H1 (cell line): ENCODE data around the gene DYDC1. TPM values are rescaled to one million over a fixed set of nuclear protein-coding genes. Genes with fewer than 3 reads are reported as not detected.

Source experiments
- CTCF ChIA-PET: fragments of 300-600 bp; sonication (Branson Sonifier 250); formaldehyde crosslinking; loops from one replicate; lab custom pipeline; 2021; ENCODE audit not compliant: partially characterized antibody; lab: Charles Lee
- POLR2A ChIA-PET: fragments of 300-600 bp; sonication (Branson Sonifier 250); formaldehyde crosslinking; loops from one replicate; lab custom pipeline; 2021; ENCODE audit warnings: inconsistent platforms; ENCODE audit not compliant: partially characterized antibody; lab: Charles Lee
- DNase-seq, 2 experiments: peaks; one replicate each; pipeline versions ENCODE4 v3.0.0 to v3.0.0-alpha.2; 2010 to 2022; ENCODE audit warnings: low spot score in 2 of 2, low read depth in 1 of 2, mixed read lengths in 1 of 2
- FAIRE-seq: peaks from 2 replicates; lab custom pipeline; 2011; peaks lifted over from hg19 to GRCh38; lab: Jason Lieb, UNC
- H2AFZ ChIP-seq: 2 replicates; pipeline ENCODE4 v1.8.1; 2012; ENCODE audit warnings: low read length, inconsistent platforms
- H2AK5ac ChIP-seq: 2 replicates; pipeline ENCODE4 v1.6.1; 2013; ENCODE audit warnings: low read depth, low read length
- H2BK120ac ChIP-seq: replicated peaks from 2 replicates; pipeline ENCODE3; 2013; ENCODE audit warnings: low read depth, low read length, inconsistent platforms
- H2BK12ac ChIP-seq: 2 replicates; pipeline ENCODE4 v1.6.1; 2013; ENCODE audit warnings: low read depth, low read length
- H2BK15ac ChIP-seq: 2 replicates; pipeline ENCODE4 v1.6.1; 2013; ENCODE audit warnings: low read length
- H2BK20ac ChIP-seq: 2 replicates; pipeline ENCODE4 v1.6.1; 2013; ENCODE audit warnings: low read length
- H2BK5ac ChIP-seq: 2 replicates; pipeline ENCODE4 v1.6.1; 2013; ENCODE audit warnings: low read depth, low read length
- H3K14ac ChIP-seq: 2 replicates; pipeline ENCODE4 v1.6.1; 2013; ENCODE audit warnings: inconsistent platforms; ENCODE audit not compliant: insufficient read length
- H3K18ac ChIP-seq: 2 replicates; pipeline ENCODE4 v1.6.1; 2013; ENCODE audit warnings: low read length; ENCODE audit errors: extremely low read depth
- H3K23ac ChIP-seq: 2 replicates; pipeline ENCODE4 v1.6.1; 2013; ENCODE audit warnings: inconsistent platforms; ENCODE audit not compliant: insufficient read length
- H3K23me2 ChIP-seq: 2 replicates; pipeline ENCODE4 v1.6.1; 2013; ENCODE audit warnings: low read depth, low read length
- H3K27ac ChIP-seq: 2 replicates; pipeline ENCODE4 v1.6.1; 2011; ENCODE audit warnings: low read depth, low read length, inconsistent platforms
- H3K27me3 ChIP-seq, 4 experiments: replicated peaks in 1 of 4; 1 replicate in 1 of 4; 2 replicates in 3 of 4; pipeline versions ENCODE4 v1.6.1 to v1.8.1; 2011 to 2013; ENCODE audit warnings: low read length in 3 of 4, mild to moderate bottlenecking in 3 of 4, inconsistent platforms in 2 of 4, mixed read lengths in 2 of 4, moderate library complexity in 1 of 4; ENCODE audit not compliant: control insufficient read depth in 3 of 4, insufficient read depth in 3 of 4; ENCODE audit errors: extremely low read depth in 1 of 4
- H3K36me3 ChIP-seq, 4 experiments: 2 replicates each; pipeline versions ENCODE4 v1.6.1 to v1.8.1; 2011 to 2013; ENCODE audit warnings: mild to moderate bottlenecking in 4 of 4, low read length in 3 of 4, moderate library complexity in 2 of 4, control low read depth in 1 of 4, inconsistent platforms in 1 of 4; ENCODE audit not compliant: insufficient read depth in 4 of 4, control insufficient read depth in 2 of 4
- H3K4ac ChIP-seq: replicated peaks from 2 replicates; pipeline ENCODE3; 2013; ENCODE audit warnings: low read length, low read depth, mixed read lengths, inconsistent platforms; ENCODE audit not compliant: insufficient read length
- H3K4me1 ChIP-seq, 4 experiments: replicated peaks in 1 of 4; 1 replicate in 1 of 4; 2 replicates in 3 of 4; pipeline versions ENCODE4 v1.6.1 to v1.8.1; 2011 to 2013; ENCODE audit warnings: low read length in 3 of 4, inconsistent platforms in 2 of 4, mixed read lengths in 1 of 4; ENCODE audit not compliant: insufficient read depth in 4 of 4, control insufficient read depth in 3 of 4
- H3K4me2 ChIP-seq, 2 experiments: 2 replicates each; pipeline versions ENCODE4 v1.6.1 to v1.8.1; 2011 to 2013; ENCODE audit warnings: low read depth in 2 of 2, low read length in 2 of 2, control low read depth in 1 of 2, inconsistent platforms in 1 of 2, mild to moderate bottlenecking in 1 of 2; ENCODE audit not compliant: insufficient read depth in 1 of 2
- H3K4me3 ChIP-seq, 4 experiments: fragments of 200-600, 300-600 bp in 1 of 4; sonication (generic), shearing (Covaris generic), sonication (Bioruptor Twin) in 1 of 4; 2 replicates each; pipeline versions ENCODE4 v1.5.1 to v1.8.1; 2011 to 2016; ENCODE audit warnings: low read length in 4 of 4, low read depth in 3 of 4, control low read depth in 2 of 4, inconsistent platforms in 2 of 4, mild to moderate bottlenecking in 2 of 4, mixed read lengths in 1 of 4, moderate library complexity in 1 of 4; ENCODE audit not compliant: insufficient read depth in 2 of 4; ENCODE audit errors: extremely low read depth in 1 of 4
- H3K56ac ChIP-seq: replicated peaks from 2 replicates; pipeline ENCODE3; 2013; ENCODE audit warnings: low read depth, mild to moderate bottlenecking, mixed read lengths, low read length, inconsistent platforms; ENCODE audit not compliant: insufficient read length
- H3K79me1 ChIP-seq: 2 replicates; pipeline ENCODE4 v1.6.1; 2013; ENCODE audit warnings: low read depth, low read length, control low read depth
- H3K79me2 ChIP-seq, 2 experiments: 2 replicates each; pipeline versions ENCODE4 v1.6.1 to v1.8.1; 2012 to 2013; ENCODE audit warnings: low read length in 2 of 2, mild to moderate bottlenecking in 2 of 2, inconsistent platforms in 1 of 2; ENCODE audit not compliant: insufficient read depth in 2 of 2, control insufficient read depth in 1 of 2
- H3K9ac ChIP-seq, 4 experiments: replicated peaks in 1 of 4; 1 replicate in 1 of 4; 2 replicates in 3 of 4; pipeline versions ENCODE4 v1.6.1 to v1.8.1; 2011 to 2013; ENCODE audit warnings: low read depth in 3 of 4, low read length in 3 of 4, control low read depth in 2 of 4, mild to moderate bottlenecking in 2 of 4, moderate library complexity in 2 of 4, inconsistent platforms in 1 of 4; ENCODE audit errors: extremely low read depth in 1 of 4
- H3K9me3 ChIP-seq, 2 experiments: 2 replicates each; pipeline versions ENCODE4 v1.6.1 to v1.8.1; 2012 to 2013; ENCODE audit warnings: mild to moderate bottlenecking in 2 of 2, moderate library complexity in 2 of 2, control low read depth in 1 of 2, inconsistent platforms in 1 of 2, low read depth in 1 of 2, low read length in 1 of 2, mixed read lengths in 1 of 2; ENCODE audit not compliant: insufficient read depth in 2 of 2
- H4K20me1 ChIP-seq, 2 experiments: replicated peaks in 1 of 2; 2 replicates each; pipeline versions ENCODE3 to v1.8.1; 2011 to 2013; ENCODE audit warnings: inconsistent platforms in 2 of 2, low read length in 2 of 2, mild to moderate bottlenecking in 1 of 2; ENCODE audit not compliant: insufficient read depth in 2 of 2, control insufficient read depth in 1 of 2
- H4K5ac ChIP-seq: 2 replicates; pipeline ENCODE4 v1.6.1; 2013; ENCODE audit warnings: low read length, low read depth, mixed read lengths, inconsistent platforms; ENCODE audit not compliant: insufficient read length
- H4K8ac ChIP-seq: 2 replicates; pipeline ENCODE4 v1.8.0; 2013; ENCODE audit warnings: mild to moderate bottlenecking, moderate library complexity, low read length, inconsistent platforms; ENCODE audit not compliant: insufficient read depth; ENCODE audit errors: extremely low read depth
- H4K91ac ChIP-seq: replicated peaks from 2 replicates; pipeline ENCODE3; 2013; ENCODE audit warnings: low read length, mixed read lengths, inconsistent platforms; ENCODE audit not compliant: insufficient read length
- WGBS, 2 experiments: shearing (Covaris generic) in 1 of 2; methylation state at CpG; one replicate each; pipeline versions ENCODE4 v1.1.6 to v1.1.7; 2013 to 2015; ENCODE audit warnings: low lambda C conversion rate in 2 of 2, mixed read lengths in 2 of 2, inconsistent platforms in 1 of 2, low coverage in 1 of 2, missing lambda C conversion rate in 1 of 2; ENCODE audit not compliant: insufficient replicate concordance in 2 of 2, insufficient coverage in 1 of 2, insufficient read length in 1 of 2; ENCODE audit errors: extremely low coverage in 1 of 2, missing lambda C conversion rate in 1 of 2; 5-methylcytosine and 5-hydroxymethylcytosine counted together
- polyA plus RNA-seq, 7 experiments: library from polyadenylated mRNA; depleted of rRNA in 3 of 7; stranded (reverse) in 5 of 7; unstranded in 2 of 7; fragments of >200 nt in 5 of 7; fragments of 200-250 nt in 2 of 7; gene quantifications; 1 replicate in 5 of 7; 2 replicates in 1 of 7; 4 replicates in 1 of 7; pipeline versions ENCODE4 v1.2.1 to v1.2.3, GENCODE V29; 2011 to 2013; ENCODE audit warnings: missing spikeins in 2 of 7, mixed read lengths in 2 of 7
- total RNA-seq: library from RNA; stranded (reverse); fragmentation: NEBNext Ultra II Directional; extraction: Animal tissue kit (Norgen Biotek cat#: 25700); gene quantifications from 2 replicates; pipeline ENCODE4 v1.2.1, GENCODE V29; 2021
- TF ChIP-seq, protein P1 (sequence below): IDR thresholded peaks from 2 replicates; pipeline ENCODE4 v1.6.1; 2011; ENCODE audit warnings: low read length, improper control_type of control experiment
- TF ChIP-seq, protein P2 (sequence below): IDR thresholded peaks from 2 replicates; pipeline ENCODE4 v1.6.1; 2012; ENCODE audit warnings: low read length, inconsistent platforms

The DYDC1 gene
- total and polyA plus RNA-seq, 2 of the 8 experiments (the other 6 are each of a cell fraction or from before 2014, with no cell fraction given): not detected

DNA sequence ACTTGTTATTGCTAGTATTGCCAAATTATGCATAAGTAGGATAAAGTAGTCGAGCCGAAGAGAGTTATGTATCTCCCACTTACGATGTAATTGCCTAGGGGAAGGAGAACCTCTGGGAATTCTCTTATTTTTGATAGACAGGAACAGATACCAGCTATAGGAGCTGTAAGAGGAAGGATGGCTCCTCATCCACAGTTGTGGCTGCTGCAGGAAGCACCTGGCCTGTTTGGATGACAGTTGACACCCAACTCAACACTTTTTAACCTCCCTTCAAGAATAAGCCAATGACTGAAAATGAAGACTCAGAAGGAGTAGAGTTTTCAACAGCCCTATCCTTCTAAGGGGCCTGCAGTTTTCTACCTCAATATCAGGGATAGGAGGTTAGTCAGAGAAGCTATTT, 6.3 kb downstream of the DYDC1 start:
- no peaks in the 10 kb centered on the region for H4K20me1 ChIP-seq
- CTCF ChIA-PET: interaction anchor here (0.9 to 1.7 kb wide), 4 partner anchors 17 to 161 kb away, joined by 3 to 4 read pairs (median 3); no protein-coding TSS in a partner anchor

More for the DNA sequence above, 6.3 kb downstream of the DYDC1 start:
- no peak overlapping the region for H2BK12ac ChIP-seq
- no peak overlapping the region for H3K14ac ChIP-seq
- no peaks in the 10 kb centered on the region for H3K4me1 ChIP-seq
- H3K36me3 ChIP-seq: no peaks in the 10 kb centered on the region
- POLR2A ChIA-PET: no interaction called here
- H2BK120ac ChIP-seq: no peak overlapping the region
- no peak overlapping the region for H4K8ac ChIP-seq
- H3K4me3 ChIP-seq: no peak overlapping the region
- no peak overlapping the region for H3K56ac ChIP-seq
- no peaks in the 10 kb centered on the region for H3K27me3 ChIP-seq
- H3K9ac ChIP-seq: no peak overlapping the region
- no peaks in the 10 kb centered on the region for H3K9me3 ChIP-seq
- H3K4ac ChIP-seq: no peak overlapping the region
- H3K23me2 ChIP-seq: no peaks in the 10 kb centered on the region
- H4K5ac ChIP-seq: no peak overlapping the region
- H2BK15ac ChIP-seq: no peak overlapping the region
- no peak overlapping the region for H3K23ac ChIP-seq
- no peak for DNase-seq
- H3K18ac ChIP-seq: no peak overlapping the region
- no peaks in the 10 kb centered on the region for H3K79me1 ChIP-seq
- H2BK20ac ChIP-seq: no peak overlapping the region
- 100% methylated on average over 3 of the region's 3 CpGs; no CpG with 5 or more reads in 1 of the 2 experiments for WGBS, 2 experiments
- no peak overlapping the region for H3K27ac ChIP-seq
- H3K4me2 ChIP-seq: no peak overlapping the region
- H4K91ac ChIP-seq: no peak overlapping the region
- no peak for FAIRE-seq
- H3K79me2 ChIP-seq: no peaks in the 10 kb centered on the region
- TF ChIP-seq, protein P1, sequence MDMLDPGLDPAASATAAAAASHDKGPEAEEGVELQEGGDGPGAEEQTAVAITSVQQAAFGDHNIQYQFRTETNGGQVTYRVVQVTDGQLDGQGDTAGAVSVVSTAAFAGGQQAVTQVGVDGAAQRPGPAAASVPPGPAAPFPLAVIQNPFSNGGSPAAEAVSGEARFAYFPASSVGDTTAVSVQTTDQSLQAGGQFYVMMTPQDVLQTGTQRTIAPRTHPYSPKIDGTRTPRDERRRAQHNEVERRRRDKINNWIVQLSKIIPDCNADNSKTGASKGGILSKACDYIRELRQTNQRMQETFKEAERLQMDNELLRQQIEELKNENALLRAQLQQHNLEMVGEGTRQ: no peak
- TF ChIP-seq, protein P2, sequence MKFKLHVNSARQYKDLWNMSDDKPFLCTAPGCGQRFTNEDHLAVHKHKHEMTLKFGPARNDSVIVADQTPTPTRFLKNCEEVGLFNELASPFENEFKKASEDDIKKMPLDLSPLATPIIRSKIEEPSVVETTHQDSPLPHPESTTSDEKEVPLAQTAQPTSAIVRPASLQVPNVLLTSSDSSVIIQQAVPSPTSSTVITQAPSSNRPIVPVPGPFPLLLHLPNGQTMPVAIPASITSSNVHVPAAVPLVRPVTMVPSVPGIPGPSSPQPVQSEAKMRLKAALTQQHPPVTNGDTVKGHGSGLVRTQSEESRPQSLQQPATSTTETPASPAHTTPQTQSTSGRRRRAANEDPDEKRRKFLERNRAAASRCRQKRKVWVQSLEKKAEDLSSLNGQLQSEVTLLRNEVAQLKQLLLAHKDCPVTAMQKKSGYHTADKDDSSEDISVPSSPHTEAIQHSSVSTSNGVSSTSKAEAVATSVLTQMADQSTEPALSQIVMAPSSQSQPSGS: no peak
- no peak overlapping the region for H2BK5ac ChIP-seq
- H2AK5ac ChIP-seq: no peak overlapping the region
- no peak overlapping the region for H2AFZ ChIP-seq
